Measurements from ENCODE around the gene PTPRD.
"Not testable (repeated sequence)": the region's sequence is repeated elsewhere in the genome, so short reads cannot be mapped to it uniquely, and the experiment has no call there.

PTPRD gene

DNA sequence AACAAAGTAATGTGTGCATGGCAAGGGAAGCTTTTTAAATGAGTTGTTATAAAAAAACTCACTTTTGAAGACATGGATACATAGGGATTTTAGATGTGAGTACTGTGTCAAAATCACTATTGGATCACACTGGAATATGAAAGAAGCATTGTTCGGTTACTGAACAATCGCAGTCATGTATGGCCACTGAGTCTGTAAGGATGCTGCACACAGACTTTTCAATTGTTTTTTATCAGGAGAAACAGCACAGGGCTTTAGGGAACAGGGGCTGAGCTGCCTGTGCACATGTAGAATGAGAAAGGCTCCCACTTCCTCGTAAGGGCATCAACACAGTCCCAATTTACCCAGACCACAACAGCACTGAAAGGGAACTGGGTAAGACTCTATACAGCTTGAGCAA, 1479.3 kb downstream of the PTPRD start:
- no peak for DNase-seq (ENCODE audit: low spot score)

DNA sequence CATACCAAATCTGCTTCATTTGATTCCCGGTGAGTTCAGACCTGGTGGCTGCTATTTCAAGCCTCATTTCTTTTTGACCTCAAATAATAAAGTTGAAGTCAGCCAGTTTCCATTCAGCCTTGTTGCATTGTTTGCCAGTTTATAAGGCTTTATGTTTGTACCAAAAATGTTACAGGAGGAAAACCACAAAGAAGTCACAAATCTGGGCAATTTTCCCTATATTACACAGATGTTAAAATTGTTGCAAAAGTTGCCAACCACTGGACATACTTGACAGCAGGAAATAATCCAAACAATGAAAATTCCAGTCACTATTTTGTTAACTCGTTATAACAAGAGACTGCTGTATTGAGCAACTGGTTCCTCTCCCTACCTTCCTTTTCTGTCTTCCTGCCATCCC, 1488.2 kb downstream of the PTPRD start:
- DNase-seq (ENCODE audit: low spot score) = no peak

DNA sequence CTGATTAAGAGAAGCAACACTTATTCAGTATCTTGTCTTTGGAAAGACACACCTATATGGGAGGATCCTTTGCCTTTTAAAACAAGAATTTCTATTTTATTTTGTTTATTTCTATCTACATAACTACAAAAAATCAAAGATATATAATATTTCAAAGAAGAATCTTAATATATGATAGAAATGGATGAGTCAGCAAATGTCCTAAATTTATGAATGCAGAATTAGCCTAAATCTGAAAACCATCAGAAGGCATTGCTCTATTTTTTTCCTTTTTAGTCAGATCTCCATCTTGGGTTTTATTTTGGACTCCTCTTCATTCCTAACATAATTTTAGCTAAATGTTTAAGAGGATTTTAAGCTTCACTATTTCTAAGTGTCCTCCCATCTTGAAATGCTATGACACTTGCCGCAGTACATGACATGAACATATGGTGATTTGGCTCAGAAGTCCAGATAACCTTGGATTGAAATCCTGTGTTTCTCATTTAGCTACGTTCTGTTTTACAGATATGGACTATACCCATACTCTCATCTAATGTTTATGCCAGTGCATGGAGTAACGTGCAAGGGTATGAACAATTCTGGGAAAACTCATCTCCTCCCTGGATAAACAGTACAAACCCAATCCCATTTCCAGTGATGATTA, 1490.4 kb downstream of the PTPRD start:
- no peak for DNase-seq (ENCODE audit: low spot score)

DNA sequence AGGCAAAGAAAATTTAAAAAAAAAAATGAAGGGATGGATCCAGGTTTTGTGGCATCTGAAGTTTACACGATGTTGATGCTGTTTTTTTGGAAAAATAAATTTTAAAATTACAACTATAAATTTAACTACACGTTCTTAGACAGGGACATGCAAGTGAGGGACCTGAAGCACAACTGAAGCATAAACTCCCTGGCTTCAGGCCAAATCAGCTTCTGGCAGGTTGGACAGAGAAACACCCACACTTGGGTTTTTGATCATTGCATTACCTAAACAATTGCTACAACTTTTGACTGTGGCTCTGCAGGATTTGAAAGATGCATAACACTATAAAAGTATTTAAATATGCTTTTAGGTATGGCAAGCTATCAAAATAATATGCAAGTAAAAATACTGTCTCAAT, 1494.9 kb downstream of the PTPRD start:
- DNase-seq (ENCODE audit: low spot score) = no peak

DNA sequence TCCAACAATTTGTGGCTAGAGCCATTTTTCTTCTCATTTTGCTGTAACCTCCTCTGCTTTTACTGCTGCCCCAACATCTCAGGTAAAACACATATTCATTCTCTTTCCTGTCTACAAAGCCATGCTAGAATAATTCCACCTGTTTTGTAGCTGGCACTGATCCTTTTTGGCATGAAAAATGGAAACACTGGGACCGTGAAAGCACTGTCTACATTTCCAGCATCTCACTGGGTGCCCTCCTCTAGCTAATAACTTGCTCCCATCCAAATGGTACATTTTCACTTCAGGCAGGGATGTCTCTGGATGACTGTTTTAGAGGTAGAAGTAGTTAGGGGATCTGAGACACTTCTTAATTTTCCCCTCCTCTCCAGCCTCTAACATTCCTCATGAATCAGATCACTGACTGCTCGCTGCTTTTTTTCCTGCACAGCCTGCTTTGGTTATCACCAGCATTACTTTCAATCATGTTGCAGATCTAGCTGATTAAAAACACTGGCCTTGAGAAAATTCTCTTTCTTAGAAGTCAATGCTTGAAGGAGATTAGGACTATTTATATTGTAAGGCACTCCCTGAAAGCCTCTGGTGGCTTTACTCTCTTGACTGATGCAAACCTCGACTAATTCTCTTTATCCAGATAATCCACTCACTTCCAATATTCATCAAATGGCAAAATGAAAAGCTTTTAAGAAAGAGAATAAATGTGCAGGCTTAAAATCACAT, 1500.6 kb downstream of the PTPRD start:
- no peak for DNase-seq (ENCODE audit: low spot score)

DNA sequence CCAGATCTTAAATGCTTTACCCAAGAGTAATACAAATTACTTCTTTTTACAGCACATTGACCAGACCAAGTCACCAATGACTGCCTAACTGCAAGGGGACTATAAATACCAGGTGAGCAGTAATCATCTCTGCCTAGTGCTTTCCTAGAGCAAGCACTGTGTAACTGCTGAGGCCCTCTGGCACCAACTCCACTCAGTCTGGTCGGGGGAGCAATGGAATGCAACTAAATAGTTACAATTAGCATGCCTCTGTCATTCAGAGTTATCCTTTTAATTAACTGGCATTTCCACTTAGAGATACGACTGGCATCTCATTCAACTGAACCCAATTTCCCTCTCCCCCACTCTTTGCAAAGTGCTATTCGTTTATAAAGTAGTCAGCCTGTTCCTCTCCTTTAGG, 1504.2 kb downstream of the PTPRD start:
- no peak for DNase-seq (ENCODE audit: low spot score)

DNA sequence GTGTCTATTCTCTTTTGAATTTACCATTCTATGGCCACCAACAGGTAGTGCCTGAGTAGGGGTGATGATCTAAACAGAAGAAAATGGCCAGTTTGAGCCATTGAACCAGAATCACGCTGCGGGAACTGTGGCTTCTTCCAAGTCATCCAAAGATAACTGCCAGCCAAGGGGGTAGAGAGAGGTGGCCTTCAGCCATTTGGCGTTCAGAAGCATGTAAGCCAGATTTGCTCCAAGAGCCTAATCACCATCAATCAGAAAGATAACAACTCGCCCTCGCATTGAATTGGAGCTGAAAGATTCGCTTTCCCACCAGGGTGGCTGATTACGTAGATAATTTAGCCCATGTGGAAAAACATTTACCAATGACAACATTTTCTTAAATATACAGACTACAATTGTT, 1510.5 kb downstream of the PTPRD start:
- no peak for DNase-seq (ENCODE audit: low spot score)

DNA sequence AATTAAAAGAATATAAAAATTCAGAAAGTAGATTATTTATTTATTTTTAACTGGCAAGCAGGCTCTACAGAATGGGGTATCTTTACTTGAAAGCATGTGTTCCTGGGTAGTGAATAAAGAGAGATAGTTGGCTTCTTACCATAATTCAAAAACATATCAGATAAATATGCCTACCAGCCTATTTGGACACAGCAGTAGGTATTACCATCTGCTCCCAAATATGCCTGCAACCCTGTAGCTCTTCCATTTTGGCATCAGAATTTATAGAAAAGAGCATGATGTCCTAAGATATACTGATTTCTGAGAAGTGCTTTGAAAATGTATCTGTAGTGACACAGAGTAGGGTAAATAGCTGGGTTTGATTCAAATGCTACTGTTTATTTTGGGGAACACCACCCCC, 1512.7 kb downstream of the PTPRD start:
- DNase-seq (ENCODE audit: low spot score) = no peak

DNA sequence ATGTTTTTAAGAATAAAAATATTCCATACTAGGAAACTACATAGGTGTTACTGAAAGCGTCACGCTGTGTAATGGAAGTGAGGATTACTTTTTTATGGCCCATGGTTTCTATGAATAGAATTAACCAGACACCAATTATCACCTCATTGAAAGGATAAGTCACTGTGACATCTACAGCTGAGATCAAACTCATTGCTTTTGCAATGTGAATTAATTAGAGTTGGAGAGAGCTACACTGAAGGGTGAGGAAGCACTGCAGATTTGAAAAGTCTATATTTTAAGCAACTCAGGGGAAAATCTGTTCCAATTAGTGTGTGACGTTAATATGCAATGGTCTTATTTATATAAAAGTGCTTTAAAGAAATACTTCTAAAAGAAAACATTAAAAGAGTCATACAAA, 1513.2 kb downstream of the PTPRD start:
- no peak for DNase-seq (ENCODE audit: low spot score)

DNA sequence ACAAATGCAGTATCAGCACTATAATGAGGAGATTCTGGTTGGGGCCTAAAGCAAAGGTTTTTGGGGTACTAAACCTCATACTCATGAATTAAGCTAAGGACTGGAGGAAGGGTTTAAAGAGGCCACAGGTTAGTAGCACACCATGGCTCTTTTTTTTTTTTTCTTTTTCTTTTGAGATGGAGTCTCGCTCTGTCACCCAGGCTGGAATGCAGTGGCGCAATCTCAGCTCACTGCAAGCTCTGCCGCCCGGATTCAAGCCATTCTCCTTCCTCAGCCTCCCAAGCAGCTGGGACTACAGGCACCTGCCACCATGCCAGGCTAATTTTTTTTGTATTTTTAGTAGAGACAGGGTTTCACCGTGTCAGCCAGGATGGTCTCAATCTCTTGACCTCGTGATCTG, 1515.5 kb downstream of the PTPRD start:
- not testable (repeated sequence) for DNase-seq (ENCODE audit: low spot score)

DNA sequence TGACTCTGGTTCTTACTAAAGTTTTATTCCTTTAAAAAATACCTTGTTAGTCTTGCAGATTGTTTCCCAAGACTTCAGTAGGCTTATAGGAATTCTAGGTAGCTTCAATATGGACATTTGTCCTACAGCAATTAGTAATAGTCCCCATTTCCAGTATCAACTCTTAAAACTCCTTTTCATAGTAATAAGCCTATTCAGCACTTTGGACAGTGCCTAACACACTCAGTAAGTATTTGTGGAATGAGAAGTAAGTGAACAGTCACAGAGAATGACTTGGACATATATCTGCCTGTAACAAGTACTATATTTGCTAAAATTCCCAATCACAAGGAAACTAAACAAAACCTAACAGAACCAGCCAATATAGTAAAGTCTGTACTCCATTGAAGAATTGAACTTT, 1521.4 kb downstream of the PTPRD start:
- DNase-seq (ENCODE audit: low spot score) = no peak

DNA sequence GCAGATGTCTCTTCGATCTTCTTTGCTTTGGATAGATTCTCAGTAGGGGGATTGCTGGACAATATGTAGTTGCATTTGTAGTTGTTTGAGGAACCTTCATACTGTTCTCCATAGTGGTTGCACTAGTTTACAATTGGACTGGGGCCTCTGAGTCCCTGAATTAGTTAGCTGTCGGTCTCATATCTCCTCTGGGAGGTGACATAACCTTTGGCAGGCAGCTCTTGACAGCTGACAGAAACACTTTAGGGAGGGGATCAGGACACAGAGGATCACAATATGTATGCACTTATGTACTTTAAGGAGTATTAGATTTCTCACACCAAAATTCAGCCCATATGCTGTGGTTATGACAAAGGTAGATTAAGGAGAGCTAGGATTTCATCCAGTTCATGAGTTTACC, 1533.3 kb downstream of the PTPRD start:
- DNase-seq (ENCODE audit: low spot score) = no peak

DNA sequence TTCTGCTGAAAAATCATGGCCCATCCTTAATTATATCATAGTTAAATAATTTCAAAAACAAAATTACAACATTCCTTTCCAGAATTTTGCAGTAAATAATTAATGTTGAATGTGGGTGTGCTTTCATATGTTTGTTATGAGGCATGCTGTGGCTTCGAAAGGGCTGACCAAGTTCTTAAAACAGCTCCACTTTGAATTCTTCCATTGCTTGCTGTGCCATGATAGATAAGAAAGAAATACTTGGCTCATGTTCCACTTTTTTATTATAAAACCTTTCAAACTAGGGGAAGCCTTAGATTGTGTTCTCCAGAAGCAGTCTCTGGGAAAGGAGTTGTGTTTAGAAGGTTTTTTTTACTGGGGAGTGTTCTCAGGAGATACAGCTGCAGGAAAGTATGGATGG, 1534.5 kb downstream of the PTPRD start:
- no peak for DNase-seq (ENCODE audit: low spot score)

DNA sequence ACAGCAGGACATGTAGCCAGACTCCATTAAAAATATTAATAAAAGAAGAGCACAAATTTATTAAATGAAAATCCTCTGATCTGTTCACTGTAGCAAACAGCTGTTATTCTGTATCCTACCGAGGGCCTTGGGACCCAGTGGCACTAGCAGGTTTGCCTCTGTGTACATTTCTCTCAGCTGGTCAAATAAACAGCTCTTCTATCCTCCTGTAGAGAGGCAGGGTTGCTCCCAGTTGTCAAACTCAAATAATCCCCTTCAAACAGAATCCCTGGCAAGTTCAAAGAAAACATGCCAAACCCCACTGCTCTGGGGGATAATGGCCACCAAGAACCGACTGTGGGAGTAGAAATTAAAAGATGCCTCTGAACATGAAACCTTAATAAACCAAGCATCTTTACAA, 1551.2 kb downstream of the PTPRD start:
- no peak for DNase-seq (ENCODE audit: low spot score)

DNA sequence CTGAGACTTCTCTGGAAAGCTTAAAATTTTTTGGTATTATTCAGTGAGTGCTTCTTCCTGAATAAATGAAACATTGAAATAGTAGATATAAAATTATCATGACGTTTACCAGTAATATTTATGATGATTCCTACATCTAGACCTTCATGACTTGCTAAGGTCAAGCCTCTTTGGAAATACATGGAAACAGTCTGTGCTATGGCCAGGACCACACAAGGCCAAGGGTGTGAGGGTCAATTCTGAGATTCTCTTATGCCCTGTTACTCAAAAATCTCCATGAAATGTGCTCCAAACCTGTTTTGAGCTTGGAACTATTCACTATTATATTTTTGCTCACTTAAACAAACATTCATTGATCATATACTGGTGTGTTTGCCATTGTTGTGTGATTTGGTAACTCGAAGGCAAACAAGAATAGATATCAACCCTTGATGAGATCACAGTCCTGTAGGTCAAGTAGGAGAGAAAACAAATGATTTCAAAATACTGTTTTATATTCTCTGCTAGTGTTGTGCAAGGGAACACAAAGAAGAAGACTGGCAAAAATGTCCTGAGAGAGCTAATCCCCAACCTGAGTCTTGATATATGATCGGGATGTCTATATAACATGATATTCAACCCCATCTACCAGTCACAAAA, 1558.3 kb downstream of the PTPRD start:
- no peak for DNase-seq (ENCODE audit: low spot score)

DNA sequence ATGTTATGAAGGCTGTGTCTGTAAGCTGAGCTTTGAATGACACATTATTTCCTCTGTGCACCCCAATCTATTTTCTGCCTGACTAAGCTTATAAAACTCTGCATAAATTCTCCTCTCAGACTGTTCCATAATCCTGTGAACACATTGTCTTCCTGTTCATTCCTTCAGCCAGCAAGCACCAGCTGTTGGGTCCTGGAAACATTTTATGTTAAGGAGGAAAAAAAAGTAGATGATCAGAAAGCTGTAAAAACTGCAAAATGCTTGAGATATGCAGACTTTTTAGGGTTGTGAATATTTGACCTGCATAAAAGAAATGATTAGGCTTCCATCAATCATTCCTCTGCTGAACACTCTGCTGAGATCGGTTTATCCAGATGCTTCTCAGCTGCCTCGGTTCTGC, 1567.2 kb downstream of the PTPRD start:
- DNase-seq (ENCODE audit: low spot score) = no peak

DNA sequence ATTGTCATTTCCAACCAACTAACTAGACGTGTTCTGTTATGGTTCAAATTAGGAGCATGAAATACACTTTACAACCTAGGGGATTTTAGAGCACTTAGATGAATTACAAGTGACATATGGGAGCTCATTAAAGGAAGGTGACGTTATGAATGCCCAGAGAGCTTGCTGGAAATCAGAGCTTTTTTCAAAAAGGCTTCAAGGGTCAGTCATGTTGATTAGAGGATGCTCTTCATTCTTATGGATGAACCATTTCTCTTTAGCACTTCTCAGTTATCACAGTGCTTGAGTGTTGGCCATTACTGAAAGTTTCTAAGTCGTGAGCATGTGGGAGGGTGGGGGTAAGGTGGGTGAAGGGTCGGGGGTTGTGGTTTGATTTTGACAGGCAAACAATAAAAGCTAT, 1567.7 kb downstream of the PTPRD start:
- no peak for DNase-seq (ENCODE audit: low spot score)

DNA sequence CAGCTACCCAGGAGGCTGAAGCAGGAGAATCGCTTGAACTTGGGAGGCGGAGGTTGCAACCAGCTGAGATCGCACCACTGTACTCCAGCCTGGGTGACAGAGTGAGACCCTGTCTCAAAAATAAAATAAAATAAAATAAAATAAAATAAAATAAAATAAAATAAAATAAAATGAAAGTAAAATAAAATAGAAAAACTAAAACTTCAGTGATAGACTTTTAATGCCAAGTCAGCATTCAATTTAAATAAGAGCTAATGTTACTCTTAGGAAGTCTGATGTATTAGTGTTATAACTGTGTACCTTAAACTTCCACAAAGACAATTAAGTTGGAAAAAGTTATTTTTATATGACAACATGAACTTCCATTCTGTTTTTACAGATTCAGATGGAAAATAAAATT, 1569.0 kb downstream of the PTPRD start:
- not testable (repeated sequence) for DNase-seq (ENCODE audit: low spot score)

DNA sequence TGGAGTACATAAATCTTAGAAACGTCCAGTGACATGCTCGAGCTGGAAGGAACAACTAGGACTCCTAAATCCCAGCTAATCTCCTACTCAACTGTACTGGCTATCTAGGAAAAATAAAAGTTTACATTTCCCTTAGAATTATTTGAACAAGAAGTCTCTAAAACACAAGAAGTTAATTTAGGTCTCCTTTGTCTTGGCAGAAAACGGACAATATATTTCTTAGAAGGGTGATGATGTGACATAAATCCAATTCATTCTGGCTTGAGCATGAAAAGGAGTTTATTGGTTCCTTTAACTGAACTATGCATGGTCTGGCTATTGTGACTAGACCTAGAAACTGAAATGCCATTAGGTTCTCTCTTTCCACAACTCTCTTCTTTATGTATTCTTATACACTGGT, 1571.0 kb downstream of the PTPRD start:
- DNase-seq (ENCODE audit: low spot score) = no peak

DNA sequence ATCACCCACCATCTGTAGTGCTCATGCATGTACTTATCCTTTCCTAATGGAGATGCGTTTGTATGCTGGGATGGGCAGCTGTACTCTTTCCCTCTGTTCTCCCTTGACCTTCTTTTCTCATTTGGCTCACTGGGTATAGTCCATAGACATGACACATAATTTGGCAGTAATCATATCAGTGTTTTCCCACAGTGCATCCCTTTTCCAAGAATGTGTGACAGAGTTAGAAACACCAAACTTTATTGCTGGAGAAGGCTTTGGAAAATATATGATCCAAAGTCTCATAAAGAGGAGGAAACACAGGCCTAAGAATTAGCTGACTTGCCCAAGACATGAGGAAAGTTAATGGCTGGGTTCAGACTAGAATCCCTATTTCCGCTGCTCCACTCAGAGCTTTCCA, 1579.8 kb downstream of the PTPRD start:
- DNase-seq (ENCODE audit: low spot score) = no peak

DNA sequence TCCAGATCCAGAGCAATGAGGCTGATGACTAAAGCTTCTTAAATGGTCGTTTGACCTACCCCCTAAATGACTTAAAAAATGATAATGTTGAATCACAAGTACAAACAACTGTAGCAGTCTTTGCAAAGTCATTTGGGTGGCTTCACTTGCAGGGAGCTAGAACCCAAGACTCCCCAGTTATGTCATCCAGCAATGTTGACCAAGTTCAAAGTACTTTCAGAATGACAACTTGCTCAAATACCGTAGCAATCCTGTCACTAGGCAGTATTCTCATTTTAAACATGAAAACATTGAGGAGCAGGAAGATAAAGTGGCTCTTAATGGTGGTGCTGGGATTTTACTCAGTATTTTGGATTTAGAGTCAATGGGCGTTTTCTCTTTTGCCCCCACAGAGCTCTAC, 1596.2 kb downstream of the PTPRD start:
- no peak for DNase-seq (ENCODE audit: low spot score)

DNA sequence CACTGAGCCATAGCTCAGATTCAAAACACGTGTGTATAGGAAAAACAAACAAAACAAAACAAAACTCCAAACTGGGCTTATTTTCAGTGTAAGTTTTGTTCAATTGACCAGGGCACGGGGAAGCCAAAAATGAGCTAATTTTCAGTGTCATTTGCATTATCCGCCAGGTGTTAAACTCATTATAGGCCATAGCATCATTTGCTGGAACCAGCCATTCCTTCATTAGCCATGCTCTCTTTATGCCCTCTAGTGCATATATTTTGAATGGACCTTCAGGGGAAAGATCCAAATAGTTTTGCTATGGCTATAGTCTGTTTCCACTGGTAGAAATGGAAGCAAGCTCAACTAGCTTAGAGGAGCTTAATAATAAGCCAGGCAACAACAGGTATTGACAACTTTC, 1608.0 kb downstream of the PTPRD start:
- DNase-seq (ENCODE audit: low spot score) = no peak

DNA sequence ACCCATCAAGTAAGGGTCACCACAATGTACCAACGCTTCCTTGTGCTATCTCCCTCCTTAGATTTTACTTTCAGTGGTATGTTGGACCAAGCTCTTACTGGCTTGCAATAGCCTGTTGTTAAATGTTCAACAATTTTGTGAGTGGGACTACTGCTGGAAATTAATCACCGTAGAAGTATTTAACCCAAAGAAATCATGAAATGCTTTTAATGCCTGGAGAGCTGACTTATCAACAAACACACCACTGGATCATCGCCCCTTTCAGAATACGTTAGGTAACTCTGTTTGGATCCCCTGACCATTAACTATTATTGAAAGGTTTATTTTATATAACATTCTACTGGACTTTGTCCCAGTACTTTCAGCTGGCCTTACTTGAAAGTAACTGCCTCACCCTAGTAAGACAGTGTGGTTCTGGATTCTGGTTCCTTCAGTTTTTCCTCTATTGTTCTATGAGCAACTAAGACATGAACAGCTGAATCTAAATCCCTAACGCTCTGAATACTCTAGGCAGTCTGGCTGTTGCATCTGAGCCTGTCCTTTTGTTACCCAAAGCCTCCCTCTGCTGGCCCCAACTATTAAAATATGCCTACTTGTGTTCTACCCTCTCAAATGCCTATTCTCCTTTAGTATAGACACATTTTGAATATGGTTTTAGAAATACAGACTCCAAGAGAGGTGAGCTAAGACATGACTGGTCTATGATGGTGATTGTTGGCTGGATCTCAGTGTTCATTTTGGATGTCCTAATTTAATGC, 1609.8 kb downstream of the PTPRD start:
- DNase-seq (ENCODE audit: low spot score) = no peak
